ENCODE data around the gene HOMER2.

HOMER2 gene

GRCh38 chr15:82873000-82873680, 79.4 kb downstream of the HOMER2 start:
- TF ChIP-seq TSHZ2 (CRISPR knock-in tag; IDR thresholded peaks at IDR 0.05) (no peak), POU6F1 (CRISPR knock-in tag; IDR thresholded peaks at IDR 0.05; ENCODE audit: borderline replicate concordance, low read depth) (no peak), OSR1 (CRISPR knock-in tag; IDR thresholded peaks at IDR 0.05) (no peak), TCF4 (CRISPR knock-in tag; IDR thresholded peaks at IDR 0.05; ENCODE audit: borderline replicate concordance) (no peak), ZNF565 (CRISPR knock-in tag; conservative IDR thresholded peaks at IDR 0.05; ENCODE audit: low read depth) (no peak), CREB5 (CRISPR knock-in tag; IDR thresholded peaks at IDR 0.05; ENCODE audit: low read depth) (no peak), PATZ1 (CRISPR knock-in tag; IDR thresholded peaks at IDR 0.05; ENCODE audit: borderline replicate concordance) (no peak), TOX (CRISPR knock-in tag; IDR thresholded peaks at IDR 0.05; ENCODE audit: borderline replicate concordance) (no peak), PPARA (CRISPR knock-in tag; IDR thresholded peaks at IDR 0.05; ENCODE audit: borderline replicate concordance) (no peak), SNAI2 (CRISPR knock-in tag; IDR thresholded peaks at IDR 0.05) (no peak), ZFP3 (CRISPR knock-in tag; IDR thresholded peaks at IDR 0.05) (no peak), ZNF8 (CRISPR knock-in tag; IDR thresholded peaks at IDR 0.05) (no peak), BACH2 (CRISPR knock-in tag; IDR thresholded peaks at IDR 0.05; ENCODE audit: borderline replicate concordance) (no peak)
- ATAC-seq: no peak

GRCh38 chr15:82871832-82872484, 80.6 kb downstream of the HOMER2 start:
- no peak for ATAC-seq
- TF ChIP-seq PATZ1 (CRISPR knock-in tag; IDR thresholded peaks at IDR 0.05; ENCODE audit: borderline replicate concordance) (no peak), TCF4 (CRISPR knock-in tag; IDR thresholded peaks at IDR 0.05; ENCODE audit: borderline replicate concordance) (no peak), POU6F1 (CRISPR knock-in tag; IDR thresholded peaks at IDR 0.05; ENCODE audit: borderline replicate concordance, low read depth) (no peak), ZNF8 (CRISPR knock-in tag; IDR thresholded peaks at IDR 0.05) (no peak), CSDC2 (CRISPR knock-in tag; IDR thresholded peaks at IDR 0.05) (no peak), PPARA (CRISPR knock-in tag; IDR thresholded peaks at IDR 0.05; ENCODE audit: borderline replicate concordance) (no peak), ZFP3 (CRISPR knock-in tag; IDR thresholded peaks at IDR 0.05) (no peak), ARNTL (CRISPR knock-in tag; IDR thresholded peaks at IDR 0.05; ENCODE audit: borderline replicate concordance, low read depth) (no peak), ZFP30 (CRISPR knock-in tag; IDR thresholded peaks at IDR 0.05) (no peak), CSRNP3 (CRISPR knock-in tag; IDR thresholded peaks at IDR 0.05) (no peak), TOX (CRISPR knock-in tag; IDR thresholded peaks at IDR 0.05; ENCODE audit: borderline replicate concordance) (no peak), ESRRG (CRISPR knock-in tag; IDR thresholded peaks at IDR 0.05) (no peak), OSR1 (CRISPR knock-in tag; IDR thresholded peaks at IDR 0.05) (no peak), ZC3H10 (CRISPR knock-in tag; IDR thresholded peaks at IDR 0.05) (no peak), SNAI2 (CRISPR knock-in tag; IDR thresholded peaks at IDR 0.05) (no peak), CREB5 (CRISPR knock-in tag; IDR thresholded peaks at IDR 0.05; ENCODE audit: low read depth) (no peak)

All from SK-N-SH treated with all-trans-retinoic acid at 6 μM for 48 hours (cell line).